Transverse colon (tissue), 4 donors: Measurements from ENCODE around the gene PMIS2. TPM values are rescaled to one million over a fixed set of nuclear protein-coding genes. Genes with fewer than 3 reads are reported as not detected.

ENCODE experiments used
- DNase-seq: peaks from one replicate; pipeline ENCODE4 v3.0.0-alpha.2; 2019
- H3K27ac ChIP-seq, 4 donors: fragments of 200-600 bp; sonication (generic); 2 replicates each; pipeline ENCODE4 v1.5.1; 2016 to 2018; ENCODE audit warnings: inconsistent platforms in 4 of 4
- H3K27me3 ChIP-seq: fragments of 200-600 bp; sonication (generic); 2 replicates; pipeline ENCODE4 v1.5.1; 2017; ENCODE audit warnings: inconsistent platforms
- H3K36me3 ChIP-seq, 4 donors: fragments of 200-600 bp; sonication (generic); 2 replicates each; pipeline ENCODE4 v1.5.1; 2017 to 2019; ENCODE audit warnings: inconsistent platforms in 4 of 4
- H3K4me1 ChIP-seq, 4 donors: fragments of 200-600 bp; sonication (generic); 2 replicates each; pipeline ENCODE4 v1.5.1; 2017 to 2020; ENCODE audit warnings: inconsistent platforms in 4 of 4
- H3K4me3 ChIP-seq, 4 donors: fragments of 200-600 bp; sonication (generic); 1 replicate in 1 of 4; 2 replicates in 3 of 4; pipeline versions ENCODE4 v1.5.1 to v1.6.1; 2017 to 2019; ENCODE audit warnings: inconsistent platforms in 4 of 4
- H3K9me3 ChIP-seq, 2 donors: fragments of 200-600 bp; sonication (generic); 2 replicates each; pipeline ENCODE4 v1.5.1; 2017 to 2019; ENCODE audit warnings: inconsistent platforms in 2 of 2
- CTCF ChIP-seq, 5 experiments: fragments of 200-600 bp in 3 of 5; fragments of 450-650 bp in 2 of 5; sonication (generic) in 3 of 5; IDR thresholded peaks; 1 replicate in 2 of 5; 2 replicates in 3 of 5; pipeline ENCODE4 v1.5.1; 2016 to 2017; ENCODE audit warnings: antibody characterized with exemption in 5 of 5, inconsistent platforms in 3 of 5, mild to moderate bottlenecking in 2 of 5, moderate library complexity in 1 of 5
- EP300 ChIP-seq: sonication (generic); formaldehyde crosslinking; IDR thresholded peaks from one replicate; pipeline ENCODE4 v1.6.1; 2017; ENCODE audit warnings: antibody characterized with exemption, low read depth
- POLR2A ChIP-seq: fragments of 450-650 bp; IDR thresholded peaks from one replicate; pipeline ENCODE4 v1.6.1; 2016; ENCODE audit warnings: antibody characterized with exemption, mild to moderate bottlenecking, moderate library complexity
- POLR2AphosphoS5 ChIP-seq, 3 donors: sonication (generic); formaldehyde crosslinking; IDR thresholded peaks; one replicate each; pipeline ENCODE4 v1.6.1; 2016; ENCODE audit warnings: antibody characterized with exemption in 3 of 3
- WGBS, 2 donors: methylation state at CpG; one replicate each; pipeline ENCODE4 v1.1.5; 2018; ENCODE audit warnings: low coverage in 1 of 2; 5-methylcytosine and 5-hydroxymethylcytosine counted together
- in situ Hi-C, 4 donors: fragments of 200-750 bp; cut with MboI; loops; one replicate each; pipeline versions ENCODE4 v1.15.0 to v1.15.1; 2017; ENCODE audit warnings: low sequenced_read_pairs in 3 of 4, low pct_ligation_motif_present in 1 of 4, low pct_unique_long_range_greater_than_20kb in 1 of 4
- intact Hi-C: fragments of 100-400 bp; cut with DNase I; formaldehyde crosslinking; loops from one replicate; pipeline ENCODE4 v1.15.1; 2023; ENCODE audit warnings: low total_unique reads
- total RNA-seq, 4 donors: library from RNA; depleted of rRNA; stranded (reverse); fragments of >200 nt; gene quantifications; one replicate each; pipeline ENCODE4 v1.1.0, GENCODE V29; 2016

PMIS2 gene
- total RNA-seq, 4 donors from 2014 or later = not detected

GRCh38 chr19:35549879-35550523 is 36.0 kb upstream of the PMIS2 start:
- intact Hi-C loops = loop anchor here (10.0 kb wide), 2 partner anchors 85 to 165 kb away; partner anchors contain the start of gene KMT2B
- peaks cover 8 to 11% (median 10%) of the 10 kb centered on the region in 4 donors for H3K4me1 ChIP-seq
- DNase-seq = no peak
- H3K9me3 ChIP-seq = no peaks in the 10 kb centered on the region
- in situ Hi-C loops = no loop called here
- no peak overlapping the region for H3K4me3 ChIP-seq
- H3K27me3 ChIP-seq = no peaks in the 10 kb centered on the region
- no peaks in the 10 kb centered on the region for H3K36me3 ChIP-seq
- no peak overlapping the region for H3K27ac ChIP-seq
- 81 to 90% methylated on average over 4 to 12 of the region's 15 CpGs for WGBS, 2 donors
- TF ChIP-seq POLR2A = no peak
- no peak for TF ChIP-seq CTCF (IDR thresholded peaks at IDR 0.05)
- TF ChIP-seq POLR2AphosphoS5 (IDR thresholded peaks at IDR 0.05) = no peak
- TF ChIP-seq EP300 = no peak

- Histone ChIP-seq H3K27ac (no peak overlapping the region), H3K4me1 (peaks cover 5 to 7% (median 6%) of the 10 kb centered on the region in 4 donors), H3K36me3 (no peaks in the 10 kb centered on the region), H3K4me3 (no peak overlapping the region), H3K9me3 (no peaks in the 10 kb centered on the region), H3K27me3 (no peaks in the 10 kb centered on the region)
- intact Hi-C loops (no loop called here), in situ Hi-C loops (no loop called here)
- no peak for DNase-seq
- TF ChIP-seq EP300 = no peak
- no peak for TF ChIP-seq CTCF (IDR thresholded peaks at IDR 0.05)
- TF ChIP-seq POLR2A = no peak
- TF ChIP-seq POLR2AphosphoS5 (IDR thresholded peaks at IDR 0.05) = no peak
- WGBS, 2 donors = 82 to 83% methylated on average over 3 to 21 of the region's 21 CpGs
These were observed 34.7 kb upstream of the PMIS2 start for GRCh38 chr19:35551091-35551810.

- Histone ChIP-seq H3K4me1 (peaks cover 0 to 4% (median 2%) of the 10 kb centered on the region in 4 donors), H3K27me3 (peaks cover 6% of the 10 kb centered on the region), H3K9me3 (no peaks in the 10 kb centered on the region), H3K36me3 (no peaks in the 10 kb centered on the region), H3K4me3 (no peak overlapping the region), H3K27ac (no peak overlapping the region)
- no peak for DNase-seq
- WGBS, 2 donors = 10 to 76% methylated on average over 2 to 13 of the region's 13 CpGs
- in situ Hi-C loops = no loop called here
- intact Hi-C loops = no loop called here
- TF ChIP-seq POLR2A (no peak), POLR2AphosphoS5 (IDR thresholded peaks at IDR 0.05) (no peak), CTCF (IDR thresholded peaks at IDR 0.05) (no peak), EP300 (no peak)
These were observed 33.2 kb upstream of the PMIS2 start for GRCh38 chr19:35552534-35553384.
